NB4 (cell line): ENCODE measurements around the gene TWF1.

Source experiments
- CTCF ChIP-seq: IDR thresholded peaks from one replicate; pipeline ENCODE4 v1.5.1; 2012; ENCODE audit warnings: low read depth, low read length
- POLR2A ChIP-seq: IDR thresholded peaks from 2 replicates; pipeline ENCODE4 v1.6.1; 2011; ENCODE audit warnings: mild to moderate bottlenecking; ENCODE audit not compliant: insufficient read length; ENCODE audit errors: extremely low read depth

GRCh38 chr12:43842259-43842658 is 36.1 kb upstream of the TWF1 start:
- TF ChIP-seq CTCF, result no peak
- no peak for TF ChIP-seq POLR2A
